ENCODE measurements around the gene KCNK4.

GRCh38 chr11:64259533-64260067, 31.5 kb upstream of the KCNK4 start:
- no peak for TF ChIP-seq CTCF (IDR thresholded peaks at IDR 0.05)
- TF ChIP-seq POLR2A (IDR thresholded peaks at IDR 0.05): no peak
- TF ChIP-seq POLR2AphosphoS5 (IDR thresholded peaks at IDR 0.05): no peak
